ENCODE data around the gene HSPB7. TPM values are rescaled to one million over a fixed set of nuclear protein-coding genes. Genes with fewer than 3 reads are reported as not detected.

HSPB7 gene
- total and polyA plus RNA-seq, 2 of the 8 experiments (the other 6 are each of a cell fraction or from before 2014, with no cell fraction given), result not detected

GRCh38 chr1:16020325-16020724 is 2.5 kb upstream of the HSPB7 start (continued):
- TF ChIP-seq TBP (IDR thresholded peaks at IDR 0.05; ENCODE audit: low read depth, low read length) (no peak), TAF1 (IDR thresholded peaks at IDR 0.05; ENCODE audit: low read depth, low read length) (no peak), HDAC2 (IDR thresholded peaks at IDR 0.05; ENCODE audit: borderline replicate concordance in 1 of 2, low read depth in 2 of 2, low read length in 2 of 2) (no peak), KDM4A (IDR thresholded peaks at IDR 0.05; ENCODE audit: low read depth, low read length, severe bottlenecking) (no peak)
